HEK293 (cell line): ENCODE data around the gene ZSCAN2.

Experiments
- CTCF ChIA-PET: fragments of 350-600 bp; formaldehyde crosslinking; extraction: SDS; loops from one replicate; lab custom pipeline; 2021; ENCODE audit warnings: antibody characterized with exemption; lab: Yijun Ruan, JAX
- POLR2A ChIA-PET: fragments of 300-600 bp; formaldehyde crosslinking; extraction: SDS; loops from one replicate; lab custom pipeline; 2020; ENCODE audit warnings: antibody characterized with exemption, inconsistent platforms; lab: Yijun Ruan, JAX
- H3K27ac ChIP-seq: fragments of 200-500 bp; sonication (Bioruptor generic); 2 replicates; pipeline ENCODE4 v1.5.1; 2014; ENCODE audit warnings: low read depth, low read length, control low read depth, inconsistent platforms; ENCODE audit errors: extremely low read depth
- H3K36me3 ChIP-seq, 2 experiments: fragments of 200-500 bp in 1 of 2; sonication (Bioruptor generic) in 1 of 2; 1 replicate in 1 of 2; 2 replicates in 1 of 2; pipeline ENCODE4 v1.5.1; 2014 to 2017; ENCODE audit warnings: inconsistent platforms in 2 of 2, low read length in 2 of 2; ENCODE audit not compliant: control insufficient read depth in 2 of 2, insufficient read depth in 1 of 2
- H3K4me1 ChIP-seq: fragments of 200-500 bp; sonication (Bioruptor generic); 2 replicates; pipeline ENCODE4 v1.5.1; 2014; ENCODE audit warnings: mild to moderate bottlenecking, low read length, inconsistent platforms; ENCODE audit not compliant: control insufficient read depth, insufficient read depth
- H3K4me3 ChIP-seq: 2 replicates; pipeline ENCODE4 v1.5.1; 2011; ENCODE audit warnings: low read depth, mild to moderate bottlenecking, control low read depth, low read length, moderate library complexity
- H3K9me3 ChIP-seq: fragments of 200-500 bp; sonication (Bioruptor generic); 2 replicates; pipeline ENCODE4 v1.5.1; 2014; ENCODE audit warnings: low read depth, low read length, inconsistent platforms; ENCODE audit not compliant: control insufficient read depth, insufficient read depth
- BCL11B ChIP-seq: fragments of 450-650 bp; formaldehyde crosslinking; IDR thresholded peaks from 2 replicates; pipeline ENCODE4 v1.5.1; 2016; ENCODE audit warnings: low read depth, missing biosample characterization, missing genetic modification characterization
- GLIS1 ChIP-seq: fragments of 450-650 bp; formaldehyde crosslinking; IDR thresholded peaks from 2 replicates; pipeline ENCODE4 v1.5.1; 2016; ENCODE audit warnings: missing biosample characterization, missing genetic modification characterization
- GLIS2 ChIP-seq: fragments of 450-650 bp; formaldehyde crosslinking; IDR thresholded peaks from 2 replicates; pipeline ENCODE4 v1.5.1; 2016; ENCODE audit warnings: missing biosample characterization, missing genetic modification characterization
- HOXC10 ChIP-seq: sonication (generic); formaldehyde crosslinking; IDR thresholded peaks from 2 replicates; pipeline ENCODE4 v1.8.1; 2023; ENCODE audit warnings: mild to moderate bottlenecking, missing genetic modification reagents
- IKZF3 ChIP-seq: fragments of 450-650 bp; IDR thresholded peaks from 2 replicates; pipeline ENCODE4 v1.5.0; 2018; ENCODE audit warnings: missing biosample characterization, mild to moderate bottlenecking, missing genetic modification characterization, moderate library complexity
- SP2 ChIP-seq: fragments of 450-650 bp; formaldehyde crosslinking; IDR thresholded peaks from 2 replicates; pipeline ENCODE4 v1.5.1; 2016; ENCODE audit warnings: missing biosample characterization, missing genetic modification characterization
- SP3 ChIP-seq: fragments of 450-650 bp; formaldehyde crosslinking; IDR thresholded peaks from 2 replicates; pipeline ENCODE4 v1.5.1; 2016; ENCODE audit warnings: missing biosample characterization, missing genetic modification characterization
- ZBTB17 ChIP-seq: fragments of 450-650 bp; formaldehyde crosslinking; IDR thresholded peaks from 2 replicates; pipeline ENCODE4 v1.5.1; 2016; ENCODE audit warnings: missing biosample characterization, missing genetic modification characterization
- ZBTB20 ChIP-seq: fragments of 450-650 bp; formaldehyde crosslinking; IDR thresholded peaks from 2 replicates; pipeline ENCODE4 v1.5.1; 2016; ENCODE audit warnings: missing biosample characterization, missing genetic modification characterization
- ZBTB8A ChIP-seq: fragments of 450-650 bp; formaldehyde crosslinking; IDR thresholded peaks from 2 replicates; pipeline ENCODE4 v1.5.1; 2016; ENCODE audit warnings: missing biosample characterization, missing genetic modification characterization
- ZNF16 ChIP-seq: fragments of 450-650 bp; formaldehyde crosslinking; IDR thresholded peaks from 2 replicates; pipeline ENCODE4 v1.5.1; 2016; ENCODE audit warnings: low read depth, missing biosample characterization, missing genetic modification characterization
- ZNF324 ChIP-seq: fragments of 450-650 bp; formaldehyde crosslinking; IDR thresholded peaks from 2 replicates; pipeline ENCODE4 v1.5.1; 2016; ENCODE audit warnings: missing biosample characterization, missing genetic modification characterization
- ZNF335 ChIP-seq: fragments of 450-650 bp; formaldehyde crosslinking; conservative IDR thresholded peaks from 2 replicates; pipeline ENCODE4 v1.5.1; 2016; ENCODE audit warnings: missing biosample characterization, missing genetic modification characterization
- ZNF341 ChIP-seq: fragments of 450-650 bp; formaldehyde crosslinking; IDR thresholded peaks from 2 replicates; pipeline ENCODE4; 2016; ENCODE audit warnings: low read depth, missing biosample characterization, missing genetic modification characterization
- ZNF391 ChIP-seq: fragments of 450-650 bp; formaldehyde crosslinking; IDR thresholded peaks from 2 replicates; pipeline ENCODE4 v1.5.1; 2016; ENCODE audit warnings: low read depth, missing biosample characterization, missing genetic modification characterization, borderline replicate concordance
- ZNF404 ChIP-seq: fragments of 450-650 bp; formaldehyde crosslinking; IDR thresholded peaks from 2 replicates; pipeline ENCODE4 v1.5.1; 2017; ENCODE audit warnings: missing biosample characterization, missing genetic modification characterization
- ZNF423 ChIP-seq: fragments of 450-650 bp; formaldehyde crosslinking; IDR thresholded peaks from 2 replicates; pipeline ENCODE4 v1.5.1; 2016; ENCODE audit warnings: missing biosample characterization, missing genetic modification characterization
- ZNF529 ChIP-seq: fragments of 450-650 bp; formaldehyde crosslinking; IDR thresholded peaks from 2 replicates; pipeline ENCODE4 v1.5.1; 2017; ENCODE audit warnings: missing genetic modification characterization, missing biosample characterization; ENCODE audit not compliant: insufficient replicate concordance
- ZNF555 ChIP-seq: fragments of 450-650 bp; formaldehyde crosslinking; conservative IDR thresholded peaks from 2 replicates; pipeline ENCODE4 v1.5.1; 2017; ENCODE audit warnings: missing biosample characterization, mild to moderate bottlenecking, missing genetic modification characterization, inconsistent platforms
- ZNF561 ChIP-seq: fragments of 450-650 bp; IDR thresholded peaks from 2 replicates; pipeline ENCODE4 v1.5.1; 2018; ENCODE audit warnings: missing biosample characterization, missing genetic modification characterization, borderline replicate concordance
- ZNF610 ChIP-seq: fragments of 450-650 bp; formaldehyde crosslinking; IDR thresholded peaks from 2 replicates; pipeline ENCODE4 v1.5.1; 2016; ENCODE audit warnings: missing biosample characterization, missing genetic modification characterization, borderline replicate concordance
- ZNF660 ChIP-seq: fragments of 450-650 bp; IDR thresholded peaks from 2 replicates; pipeline ENCODE4 v1.5.1; 2018; ENCODE audit warnings: missing biosample characterization, mild to moderate bottlenecking, missing genetic modification characterization
- ZNF791 ChIP-seq: fragments of 450-650 bp; formaldehyde crosslinking; IDR thresholded peaks from 2 replicates; pipeline ENCODE4 v1.5.1; 2016; ENCODE audit warnings: missing biosample characterization, missing genetic modification characterization
- TF ChIP-seq, protein P1 (sequence below): fragments of 450-650 bp; formaldehyde crosslinking; IDR thresholded peaks from 2 replicates; pipeline ENCODE4; 2016; ENCODE audit warnings: missing biosample characterization, missing genetic modification characterization
- TF ChIP-seq, protein P2 (sequence below): fragments of 450-650 bp; formaldehyde crosslinking; IDR thresholded peaks from 2 replicates; pipeline ENCODE4 v1.5.1; 2017; ENCODE audit warnings: missing biosample characterization, mild to moderate bottlenecking, missing genetic modification characterization, moderate library complexity
- TF ChIP-seq, protein P3 (sequence below): fragments of 450-650 bp; formaldehyde crosslinking; IDR thresholded peaks from 2 replicates; pipeline ENCODE4 v1.5.1; 2017; ENCODE audit warnings: missing biosample characterization, missing genetic modification characterization
- TF ChIP-seq, protein P4 (sequence below): fragments of 450-650 bp; formaldehyde crosslinking; IDR thresholded peaks from 2 replicates; pipeline ENCODE4 v1.5.1; 2016; ENCODE audit warnings: missing biosample characterization, missing genetic modification characterization
- TF ChIP-seq, protein P5 (sequence below): fragments of 450-650 bp; formaldehyde crosslinking; IDR thresholded peaks from 2 replicates; pipeline ENCODE4 v1.5.1; 2016; ENCODE audit warnings: missing biosample characterization, missing genetic modification characterization
- TF ChIP-seq, protein P6 (sequence below): fragments of 450-650 bp; formaldehyde crosslinking; IDR thresholded peaks from 2 replicates; pipeline ENCODE4 v1.5.1; 2016; ENCODE audit warnings: missing biosample characterization, missing genetic modification characterization, low read depth

ZSCAN2 gene

DNA sequence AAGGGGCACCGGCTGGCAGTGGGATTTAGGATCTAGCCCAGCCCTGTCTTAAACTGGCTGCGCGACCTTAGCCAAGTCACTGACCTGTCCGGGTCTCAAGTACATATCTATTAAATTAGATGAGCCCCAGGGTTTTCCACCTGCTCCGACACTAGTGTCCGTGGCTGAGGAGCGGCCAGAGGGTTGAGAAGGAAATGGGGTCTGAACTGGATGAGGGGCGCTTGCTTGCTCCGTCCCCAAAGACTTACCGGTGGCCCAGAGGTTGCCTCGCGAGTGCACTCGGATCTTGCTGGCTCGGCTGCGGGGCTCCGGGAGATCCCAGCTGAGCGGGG, 56.9 kb downstream of the ZSCAN2 start (continued):
- no peak for TF ChIP-seq ZNF391 (tag by site-specific recombination)
- TF ChIP-seq, protein P1, sequence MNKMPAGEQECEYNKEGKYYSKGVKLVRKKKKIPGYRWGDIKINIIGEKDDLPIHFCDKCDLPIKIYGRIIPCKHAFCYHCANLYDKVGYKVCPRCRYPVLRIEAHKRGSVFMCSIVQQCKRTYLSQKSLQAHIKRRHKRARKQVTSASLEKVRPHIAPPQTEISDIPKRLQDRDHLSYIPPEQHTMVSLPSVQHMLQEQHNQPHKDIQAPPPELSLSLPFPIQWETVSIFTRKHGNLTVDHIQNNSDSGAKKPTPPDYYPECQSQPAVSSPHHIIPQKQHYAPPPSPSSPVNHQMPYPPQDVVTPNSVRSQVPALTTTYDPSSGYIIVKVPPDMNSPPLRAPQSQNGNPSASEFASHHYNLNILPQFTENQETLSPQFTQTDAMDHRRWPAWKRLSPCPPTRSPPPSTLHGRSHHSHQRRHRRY (tag by site-specific recombination): no peak
- TF ChIP-seq, protein P2, sequence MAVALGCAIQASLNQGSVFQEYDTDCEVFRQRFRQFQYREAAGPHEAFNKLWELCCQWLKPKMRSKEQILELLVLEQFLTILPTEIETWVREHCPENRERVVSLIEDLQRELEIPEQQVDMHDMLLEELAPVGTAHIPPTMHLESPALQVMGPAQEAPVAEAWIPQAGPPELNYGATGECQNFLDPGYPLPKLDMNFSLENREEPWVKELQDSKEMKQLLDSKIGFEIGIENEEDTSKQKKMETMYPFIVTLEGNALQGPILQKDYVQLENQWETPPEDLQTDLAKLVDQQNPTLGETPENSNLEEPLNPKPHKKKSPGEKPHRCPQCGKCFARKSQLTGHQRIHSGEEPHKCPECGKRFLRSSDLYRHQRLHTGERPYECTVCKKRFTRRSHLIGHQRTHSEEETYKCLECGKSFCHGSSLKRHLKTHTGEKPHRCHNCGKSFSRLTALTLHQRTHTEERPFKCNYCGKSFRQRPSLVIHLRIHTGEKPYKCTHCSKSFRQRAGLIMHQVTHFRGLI (tag by site-specific recombination): no peak

DNA sequence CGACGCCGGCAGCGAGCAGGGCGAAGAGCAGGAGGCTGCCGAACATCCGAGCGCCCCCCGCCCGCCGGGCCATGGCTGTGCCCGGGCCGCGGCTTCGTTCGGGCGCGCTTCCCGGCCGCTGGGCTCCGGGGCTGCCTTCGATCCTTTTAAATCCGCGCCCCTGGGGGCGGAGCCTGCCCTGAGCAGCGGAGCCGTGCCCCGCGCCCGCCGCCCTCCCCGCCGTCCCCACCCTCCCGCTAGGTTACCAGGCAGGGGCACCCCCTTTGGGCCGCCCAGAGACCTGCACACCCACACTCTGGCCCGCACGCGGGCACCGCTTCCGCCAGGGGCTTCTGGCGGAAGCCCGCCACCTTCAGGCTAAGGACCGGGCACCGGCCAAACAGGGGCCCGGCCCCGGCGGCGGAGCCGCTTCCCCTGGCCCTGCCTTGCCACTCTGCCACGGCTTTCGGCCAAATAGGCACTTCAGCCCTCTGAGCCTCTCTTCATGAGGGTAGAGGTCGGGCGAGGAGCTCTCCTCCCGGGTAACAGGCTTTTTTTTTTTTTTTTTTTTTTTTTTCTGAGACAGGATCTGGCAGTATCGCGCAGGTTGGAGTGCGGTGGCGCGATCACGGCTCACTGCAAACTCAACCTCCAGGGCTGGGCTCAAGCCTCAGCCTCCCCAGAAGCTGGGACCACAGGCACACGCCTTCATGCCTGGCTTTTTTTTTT, 57.4 kb downstream of the ZSCAN2 start, which contains the start of gene NMB:
NMB (minus strand) TSS at position 120 of the 708 bp plus-strand sequence; CDS start at position 73, 47 bp downstream.
- H3K36me3 ChIP-seq: peaks cover 0 to 5% of the 10 kb centered on the region in 2 experiments; a peak in 2 of 3 replicates
- peak within 1 kb of the TSS; percentile 46; the same call in 1 of the 2 replicates for H3K27ac ChIP-seq
- H3K4me1 ChIP-seq: peaks cover 14% of the 10 kb centered on the region
- no peaks in the 10 kb centered on the region for H3K9me3 ChIP-seq
- ChIA-PET POLR2A (interaction anchor here (0.5 to 2.6 kb wide), 11 partner anchors 23 to 512 kb away, joined by 3 to 12 read pairs (median 4); partner anchors contain the start of gene SEC11A), CTCF (interaction anchor here (0.6 to 2.0 kb wide), 28 partner anchors 9 to 273 kb away, joined by 3 to 9 read pairs (median 4); no protein-coding TSS in a partner anchor)
- peak within 1 kb of the TSS; percentile 35 for H3K4me3 ChIP-seq
- no peak for TF ChIP-seq ZNF324
- TF ChIP-seq BCL11B (tag by site-specific recombination): 0 out of 2 replicates have a peak, but pooled peaks have one; percentile 19
- no peak for TF ChIP-seq GLIS1 (tag by site-specific recombination)
- TF ChIP-seq ZNF335: peak; percentile 97
- TF ChIP-seq, protein P3, sequence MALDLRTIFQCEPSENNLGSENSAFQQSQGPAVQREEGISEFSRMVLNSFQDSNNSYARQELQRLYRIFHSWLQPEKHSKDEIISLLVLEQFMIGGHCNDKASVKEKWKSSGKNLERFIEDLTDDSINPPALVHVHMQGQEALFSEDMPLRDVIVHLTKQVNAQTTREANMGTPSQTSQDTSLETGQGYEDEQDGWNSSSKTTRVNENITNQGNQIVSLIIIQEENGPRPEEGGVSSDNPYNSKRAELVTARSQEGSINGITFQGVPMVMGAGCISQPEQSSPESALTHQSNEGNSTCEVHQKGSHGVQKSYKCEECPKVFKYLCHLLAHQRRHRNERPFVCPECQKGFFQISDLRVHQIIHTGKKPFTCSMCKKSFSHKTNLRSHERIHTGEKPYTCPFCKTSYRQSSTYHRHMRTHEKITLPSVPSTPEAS (tag by site-specific recombination): no peak
- peak; percentile 72 for TF ChIP-seq ZBTB17
- TF ChIP-seq SP3: 0 out of 2 replicates have a peak, but pooled peaks have one; percentile 41
- peak; percentile 81 for TF ChIP-seq ZBTB20 (tag by site-specific recombination)
- TF ChIP-seq ZNF561: peak; percentile 46; the same call in 1 of the 2 replicates
- peak; percentile 59 for TF ChIP-seq SP2 (tag by site-specific recombination)
- TF ChIP-seq ZNF610 (tag by site-specific recombination): no peak
- 0 out of 2 replicates have a peak, but pooled peaks have one; percentile 38 for TF ChIP-seq IKZF3 (tag by site-specific recombination)
- no peak for TF ChIP-seq ZNF423 (tag by site-specific recombination)
- TF ChIP-seq, protein P4, sequence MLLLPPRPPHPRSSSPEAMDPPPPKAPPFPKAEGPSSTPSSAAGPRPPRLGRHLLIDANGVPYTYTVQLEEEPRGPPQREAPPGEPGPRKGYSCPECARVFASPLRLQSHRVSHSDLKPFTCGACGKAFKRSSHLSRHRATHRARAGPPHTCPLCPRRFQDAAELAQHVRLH: no peak
- no peak for TF ChIP-seq ZNF529 (tag by site-specific recombination)
- TF ChIP-seq ZBTB8A (tag by site-specific recombination): peak; percentile 97
- TF ChIP-seq, protein P5, sequence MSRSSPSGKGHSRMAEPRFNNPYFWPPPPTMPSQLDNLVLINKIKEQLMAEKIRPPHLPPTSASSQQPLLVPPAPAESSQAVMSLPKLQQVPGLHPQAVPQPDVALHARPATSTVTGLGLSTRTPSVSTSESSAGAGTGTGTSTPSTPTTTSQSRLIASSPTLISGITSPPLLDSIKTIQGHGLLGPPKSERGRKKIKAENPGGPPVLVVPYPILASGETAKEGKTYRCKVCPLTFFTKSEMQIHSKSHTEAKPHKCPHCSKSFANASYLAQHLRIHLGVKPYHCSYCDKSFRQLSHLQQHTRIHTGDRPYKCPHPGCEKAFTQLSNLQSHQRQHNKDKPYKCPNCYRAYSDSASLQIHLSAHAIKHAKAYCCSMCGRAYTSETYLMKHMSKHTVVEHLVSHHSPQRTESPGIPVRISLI (tag by site-specific recombination): peak; percentile 98
- peak; percentile 87 for TF ChIP-seq ZNF341 (tag by site-specific recombination)
- peak; percentile 50; the same call in 1 of the 2 replicates for TF ChIP-seq GLIS2 (tag by site-specific recombination)
- TF ChIP-seq, protein P6, sequence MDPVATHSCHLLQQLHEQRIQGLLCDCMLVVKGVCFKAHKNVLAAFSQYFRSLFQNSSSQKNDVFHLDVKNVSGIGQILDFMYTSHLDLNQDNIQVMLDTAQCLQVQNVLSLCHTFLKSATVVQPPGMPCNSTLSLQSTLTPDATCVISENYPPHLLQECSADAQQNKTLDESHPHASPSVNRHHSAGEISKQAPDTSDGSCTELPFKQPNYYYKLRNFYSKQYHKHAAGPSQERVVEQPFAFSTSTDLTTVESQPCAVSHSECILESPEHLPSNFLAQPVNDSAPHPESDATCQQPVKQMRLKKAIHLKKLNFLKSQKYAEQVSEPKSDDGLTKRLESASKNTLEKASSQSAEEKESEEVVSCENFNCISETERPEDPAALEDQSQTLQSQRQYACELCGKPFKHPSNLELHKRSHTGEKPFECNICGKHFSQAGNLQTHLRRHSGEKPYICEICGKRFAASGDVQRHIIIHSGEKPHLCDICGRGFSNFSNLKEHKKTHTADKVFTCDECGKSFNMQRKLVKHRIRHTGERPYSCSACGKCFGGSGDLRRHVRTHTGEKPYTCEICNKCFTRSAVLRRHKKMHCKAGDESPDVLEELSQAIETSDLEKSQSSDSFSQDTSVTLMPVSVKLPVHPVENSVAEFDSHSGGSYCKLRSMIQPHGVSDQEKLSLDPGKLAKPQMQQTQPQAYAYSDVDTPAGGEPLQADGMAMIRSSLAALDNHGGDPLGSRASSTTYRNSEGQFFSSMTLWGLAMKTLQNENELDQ (tag by site-specific recombination): no peak
- no peak for TF ChIP-seq ZNF404 (tag by site-specific recombination)
- 0 out of 2 replicates have a peak, but pooled peaks have one; percentile 38 for TF ChIP-seq ZNF660 (tag by site-specific recombination)
- no peak for TF ChIP-seq ZNF555
- no peak for TF ChIP-seq ZNF16
- no peak for TF ChIP-seq HOXC10 (CRISPR knock-in tag)
- no peak for TF ChIP-seq ZNF791 (tag by site-specific recombination)
